B cell (primary cell): ENCODE data around the gene CCSAP. TPM values are rescaled to one million over a fixed set of nuclear protein-coding genes. Genes with fewer than 3 reads are reported as not detected.

Source experiments
- ATAC-seq: fragments of 200-7000 bp; cut with Tn5 transposase; one replicate; pipeline ENCODE4 v1.10.0; 2021; ENCODE audit warnings: low read depth, mild to moderate bottlenecking, moderate number of reproducible peaks, moderate library complexity
- CTCF ChIA-PET: fragments of 350-600 bp; sonication (Branson Sonifier 250); formaldehyde crosslinking; loops from one replicate; lab custom pipeline; 2021; ENCODE audit warnings: antibody characterized with exemption, inconsistent platforms; lab: Charles Lee
- POLR2A ChIA-PET: fragments of 350-600 bp; sonication (Branson Sonifier 250); formaldehyde crosslinking; loops from one replicate; lab custom pipeline; 2021; ENCODE audit warnings: antibody characterized with exemption; lab: Charles Lee
- DNase-seq: peaks from one replicate; pipeline ENCODE4 v3.0.0; 2013
- H2AFZ ChIP-seq: 2 replicates; pipeline ENCODE4 v1.6.1; 2012; ENCODE audit warnings: mild to moderate bottlenecking, low read depth, low read length; ENCODE audit not compliant: insufficient read depth, poor library complexity, severe bottlenecking
- H3K27ac ChIP-seq, 2 donors: 1 replicate in 1 of 2; 2 replicates in 1 of 2; pipeline ENCODE4 v1.5.1; 2012 to 2013; ENCODE audit warnings: low read length in 2 of 2, mild to moderate bottlenecking in 2 of 2, moderate library complexity in 1 of 2
- H3K27me3 ChIP-seq, 4 experiments: fragments of 200-600 bp in 1 of 4; sonication (generic) in 1 of 4; replicated peaks in 1 of 4; 1 replicate in 2 of 4; 2 replicates in 2 of 4; pipeline versions ENCODE4 v1.6.1 to v1.7.0; 2013 to 2016; ENCODE audit warnings: low read length in 3 of 4, mild to moderate bottlenecking in 2 of 4, mixed read lengths in 1 of 4, moderate library complexity in 1 of 4; ENCODE audit not compliant: insufficient read depth in 4 of 4, control insufficient read depth in 3 of 4; ENCODE audit errors: control extremely low read depth in 1 of 4
- H3K36me3 ChIP-seq, 2 experiments: replicated peaks in 1 of 2; 1 replicate in 1 of 2; 2 replicates in 1 of 2; pipeline versions ENCODE4 v1.6.1 to v1.7.1; 2013; ENCODE audit warnings: low read length in 1 of 2; ENCODE audit not compliant: insufficient read depth in 2 of 2, control insufficient read depth in 1 of 2; ENCODE audit errors: control extremely low read depth in 1 of 2, extremely low read depth in 1 of 2
- H3K4me1 ChIP-seq, 2 donors: fragments of 200-600 bp in 1 of 2; sonication (generic) in 1 of 2; 1 replicate in 1 of 2; 2 replicates in 1 of 2; pipeline versions ENCODE4 v1.5.1 to v1.6.1; 2013 to 2017; ENCODE audit warnings: low read length in 2 of 2; ENCODE audit not compliant: control insufficient read depth in 2 of 2, insufficient read depth in 2 of 2
- H3K4me2 ChIP-seq: replicated peaks from 2 replicates; pipeline ENCODE3; 2012; ENCODE audit warnings: mild to moderate bottlenecking, low read depth, low read length; ENCODE audit not compliant: poor library complexity, severe bottlenecking
- H3K4me3 ChIP-seq, 5 experiments: fragments of 200-600 bp in 1 of 5; sonication (generic) in 1 of 5; 1 replicate in 3 of 5; 2 replicates in 2 of 5; pipeline versions ENCODE4 v1.5.1 to v1.7.0; 2011 to 2016; ENCODE audit warnings: low read length in 4 of 5, mild to moderate bottlenecking in 4 of 5, low read depth in 2 of 5, control low read depth in 1 of 5, moderate library complexity in 1 of 5; ENCODE audit not compliant: insufficient read depth in 1 of 5; ENCODE audit errors: control extremely low read depth in 1 of 5, extremely low read depth in 1 of 5
- H3K79me2 ChIP-seq: fragments of 200-600 bp; sonication (generic); one replicate; pipeline ENCODE4 v1.6.0; 2016; ENCODE audit warnings: low read length; ENCODE audit not compliant: control insufficient read depth, insufficient read depth
- H3K9ac ChIP-seq: fragments of 200-600 bp; sonication (generic); 2 replicates; pipeline ENCODE4 v1.6.1; 2017; ENCODE audit warnings: mild to moderate bottlenecking, low read length, moderate library complexity
- H3K9me3 ChIP-seq, 3 donors: one replicate each; pipeline versions ENCODE4 v1.6.1 to v1.7.1; 2013; ENCODE audit warnings: low read length in 2 of 3; ENCODE audit not compliant: control insufficient read depth in 2 of 3, insufficient read depth in 1 of 3; ENCODE audit errors: control extremely low read depth in 1 of 3
- H4K20me1 ChIP-seq: 2 replicates; pipeline ENCODE4 v1.6.0; 2012; ENCODE audit warnings: mild to moderate bottlenecking, low read length; ENCODE audit not compliant: insufficient read depth, control insufficient read depth, poor library complexity, severe bottlenecking
- H3K27ac Mint-ChIP-seq: one replicate; pipeline ENCODE4 v1.8.0; 2021; ENCODE audit warnings: mixed read lengths
- H3K27me3 Mint-ChIP-seq: one replicate; pipeline ENCODE4 v1.8.0; 2021; ENCODE audit warnings: mixed read lengths
- H3K4me1 Mint-ChIP-seq: one replicate; pipeline ENCODE4 v1.8.0; 2021; ENCODE audit warnings: mixed read lengths
- H3K4me3 Mint-ChIP-seq: one replicate; pipeline ENCODE4 v1.8.0; 2021; ENCODE audit warnings: mixed read lengths
- H3K9me3 Mint-ChIP-seq: one replicate; pipeline ENCODE4 v1.8.0; 2022; ENCODE audit warnings: mixed read lengths; ENCODE audit not compliant: insufficient read depth
- CTCF ChIP-seq: fragments of 200-600 bp; IDR thresholded peaks from one replicate; pipeline ENCODE4 v1.8.0; 2022; ENCODE audit warnings: antibody characterized with exemption, mild to moderate bottlenecking
- EZH2 ChIP-seq: IDR thresholded peaks from 2 replicates; pipeline ENCODE4 v1.6.1; 2012; ENCODE audit warnings: borderline replicate concordance, low read depth, mild to moderate bottlenecking, moderate library complexity, low read length; ENCODE audit not compliant: insufficient read depth, poor library complexity, severe bottlenecking
- WGBS: methylation state at CpG from one replicate; pipeline ENCODE4 v1.1.5; 2013; ENCODE audit warnings: missing lambda C conversion rate; ENCODE audit not compliant: insufficient coverage; 5-methylcytosine and 5-hydroxymethylcytosine counted together
- intact Hi-C: fragments of 100-400 bp; cut with micrococcal nuclease; formaldehyde crosslinking; loops from one replicate; pipeline ENCODE4 v1.10.0; 2022
- polyA plus RNA-seq: library from polyadenylated mRNA; depleted of rRNA; stranded (reverse); fragments of >200 nt; gene quantifications from 2 replicates; pipeline ENCODE4 v1.2.3, GENCODE V29; 2012
- total RNA-seq, 2 donors: library from RNA; stranded (reverse); fragments of 120-200 nt in 1 of 2; gene quantifications; 1 replicate in 1 of 2; 2 replicates in 1 of 2; pipeline versions ENCODE4 v1.2.3 to v1.2.4, GENCODE V29; 2013 to 2022

The CCSAP gene
- total and polyA plus RNA-seq, 2 donors (not counting 1 experiment from before 2014, with no cell fraction given): 3.3 to 15.8 TPM

- no peak overlapping the region for H3K27ac ChIP-seq
- H2AFZ ChIP-seq: no peak overlapping the region
- H3K9ac ChIP-seq: no peak overlapping the region
- DNase-seq (no peak), ATAC-seq (no peak)
- H3K9me3 ChIP-seq: peaks cover 0 to 20% (median 5%) of the 10 kb centered on the region in 3 donors
- CTCF ChIA-PET: no interaction called here
- H4K20me1 ChIP-seq: no peaks in the 10 kb centered on the region
- H3K4me2 ChIP-seq: no peak overlapping the region
- H3K4me3 Mint-ChIP-seq: no peak overlapping the region
- peaks cover 0 to 5% (median 5%) of the 10 kb centered on the region in 4 experiments for H3K27me3 ChIP-seq
- H3K79me2 ChIP-seq: no peaks in the 10 kb centered on the region
- POLR2A ChIA-PET: no interaction called here
- H3K4me3 ChIP-seq: no peak overlapping the region
- H3K36me3 ChIP-seq: no peaks in the 10 kb centered on the region
- intact Hi-C loops: no loop called here
- peaks cover 50% of the 10 kb centered on the region for H3K27me3 Mint-ChIP-seq
- H3K9me3 Mint-ChIP-seq: no peaks in the 10 kb centered on the region
- no CpG with 5 or more reads among the region's 2 CpGs for WGBS
- H3K4me1 Mint-ChIP-seq: no peaks in the 10 kb centered on the region
- H3K27ac Mint-ChIP-seq: no peak overlapping the region
- no peaks in the 10 kb centered on the region for H3K4me1 ChIP-seq
- TF ChIP-seq CTCF (no peak), EZH2 (no peak)
Observed at GRCh38 chr1:229352975-229353374, 10.1 kb upstream of the CCSAP start.

GRCh38 chr1:229349463-229350385 lies 6.9 kb upstream of the CCSAP start:
- ATAC-seq (no peak), DNase-seq (no peak)
- Histone ChIP-seq H3K9ac (no peak overlapping the region), H3K4me3 (no peak overlapping the region), H4K20me1 (no peaks in the 10 kb centered on the region), H3K4me1 (no peaks in the 10 kb centered on the region), H3K27me3 (peaks cover 0 to 9% (median 5%) of the 10 kb centered on the region in 4 experiments), H3K9me3 (peaks cover 0 to 7% (median 2%) of the 10 kb centered on the region in 3 donors), H3K79me2 (no peaks in the 10 kb centered on the region), H3K4me2 (no peak overlapping the region), H3K36me3 (no peaks in the 10 kb centered on the region), H3K27ac (no peak overlapping the region), H2AFZ (no peak overlapping the region)
- Mint-ChIP-seq H3K27me3 (peaks cover 51% of the 10 kb centered on the region), H3K9me3 (no peaks in the 10 kb centered on the region), H3K4me1 (no peaks in the 10 kb centered on the region), H3K27ac (no peak overlapping the region), H3K4me3 (no peak overlapping the region)
- TF ChIP-seq EZH2 (no peak), CTCF (no peak)
- POLR2A ChIA-PET: no interaction called here
- intact Hi-C loops: no loop called here
- 88% methylated on average over 7 of the region's 8 CpGs for WGBS
- CTCF ChIA-PET: no interaction called here
